GM18861 (cell line): ENCODE data around the gene LIPC.

Experiments used
- ATAC-seq: cut with Tn5 transposase; IDR thresholded peaks from one replicate; pipeline ENCODE4 v1.9.1; 2021; ENCODE audit not compliant: unreplicated experiment

The LIPC gene

GRCh38 chr15:58549013-58549784 is 117.4 kb downstream of the LIPC start:
- no peak for ATAC-seq

- no peak for ATAC-seq
These were observed 117.9 kb downstream of the LIPC start for GRCh38 chr15:58549785-58550074.

- ATAC-seq: no peak
These were observed 119.4 kb downstream of the LIPC start for GRCh38 chr15:58551084-58551763.

GRCh38 chr15:58551764-58552504 is 120.1 kb downstream of the LIPC start:
- ATAC-seq: no peak

- no peak for ATAC-seq
These were observed 120.9 kb downstream of the LIPC start for GRCh38 chr15:58552505-58553364.

GRCh38 chr15:58553365-58553918 is 121.7 kb downstream of the LIPC start:
- no peak for ATAC-seq

GRCh38 chr15:58554758-58555157 is 123.0 kb downstream of the LIPC start:
- ATAC-seq: no peak

- no peak for ATAC-seq
These were observed 123.6 kb downstream of the LIPC start for GRCh38 chr15:58555162-58556027.

- no peak for ATAC-seq
These were observed 124.2 kb downstream of the LIPC start for GRCh38 chr15:58556028-58556361.

GRCh38 chr15:58556541-58556940 is 124.8 kb downstream of the LIPC start:
- ATAC-seq: no peak

- no peak for ATAC-seq
These were observed 127.0 kb downstream of the LIPC start for GRCh38 chr15:58558777-58559176.

- ATAC-seq: no peak
These were observed 128.3 kb downstream of the LIPC start for GRCh38 chr15:58559904-58560588.

- ATAC-seq: no peak
These were observed 129.5 kb downstream of the LIPC start for GRCh38 chr15:58561321-58561720.

GRCh38 chr15:58562135-58562534 is 130.3 kb downstream of the LIPC start:
- ATAC-seq: no peak

- no peak for ATAC-seq
These were observed 133.2 kb downstream of the LIPC start for GRCh38 chr15:58564981-58565380.

- ATAC-seq: no peak
These were observed 133.8 kb downstream of the LIPC start for GRCh38 chr15:58565619-58566018.

- ATAC-seq: no peak
These were observed 134.2 kb downstream of the LIPC start for GRCh38 chr15:58566029-58566428.

- ATAC-seq: no peak
These were observed 136.4 kb downstream of the LIPC start for GRCh38 chr15:58568157-58568571.

GRCh38 chr15:58569455-58569854 is 137.7 kb downstream of the LIPC start:
- ATAC-seq: no peak
